ENCODE results near the gene AKAP13.
"Not testable (repeated sequence)": the region's sequence is repeated elsewhere in the genome, so short reads cannot be mapped to it uniquely, and the experiment has no call there.

Gene AKAP13

GRCh38 chr15:85345196-85345918, 35.0 kb upstream of the AKAP13 start:
- H3K27me3 Mint-ChIP-seq (ENCODE audit: low read depth); H3K27ac Mint-ChIP-seq; H3K9me3 Mint-ChIP-seq; H3K36me3 Mint-ChIP-seq (ENCODE audit: low read depth); H3K4me3 Mint-ChIP-seq: not testable (repeated sequence)
- H3K4me1 Mint-ChIP-seq: peaks cover 15% of the 10 kb centered on the region

DNA sequence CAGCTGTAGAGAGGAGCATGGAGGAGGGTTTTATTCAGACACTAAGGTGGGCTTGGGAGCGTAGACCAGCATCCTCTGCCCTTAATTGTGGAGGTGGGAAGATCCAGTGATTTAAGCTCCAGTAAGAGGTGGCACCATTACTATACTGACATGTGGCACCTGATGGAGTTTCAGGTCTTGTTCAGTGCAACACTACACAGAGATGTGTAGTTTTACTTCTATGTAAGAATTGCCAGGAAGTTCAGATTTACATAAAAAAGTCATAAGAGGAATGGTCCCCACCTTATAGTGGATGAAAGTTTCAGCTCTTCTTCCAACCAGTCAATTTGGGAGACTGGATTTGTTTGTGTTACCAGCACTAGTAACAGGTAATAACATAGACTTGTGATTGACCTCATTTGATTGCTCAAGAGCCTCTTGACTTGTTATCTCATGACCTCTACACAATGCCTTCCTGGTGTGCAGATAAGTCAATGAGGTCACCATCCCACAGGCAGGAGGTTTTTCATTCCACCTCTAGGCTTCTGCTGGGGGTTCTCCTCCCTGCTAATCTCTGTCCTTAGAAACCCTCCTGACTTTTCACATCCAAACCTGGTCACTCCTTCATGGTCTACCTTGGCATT, 33.8 kb upstream of the AKAP13 start:
- not testable (repeated sequence) for H3K27me3 Mint-ChIP-seq (ENCODE audit: low read depth); H3K36me3 Mint-ChIP-seq (ENCODE audit: low read depth); H3K4me3 Mint-ChIP-seq; H3K27ac Mint-ChIP-seq; H3K9me3 Mint-ChIP-seq
- peaks cover 15% of the 10 kb centered on the region for H3K4me1 Mint-ChIP-seq

GRCh38 chr15:85347264-85348047, 32.9 kb upstream of the AKAP13 start:
- Mint-ChIP-seq H3K4me1 (peaks cover 15% of the 10 kb centered on the region), H3K27ac (peak overlapping the region in 2 of 3 experiments; percentile 65 to 85)
- not testable (repeated sequence) for H3K36me3 Mint-ChIP-seq (ENCODE audit: low read depth); H3K27me3 Mint-ChIP-seq (ENCODE audit: low read depth); H3K4me3 Mint-ChIP-seq; H3K9me3 Mint-ChIP-seq

DNA sequence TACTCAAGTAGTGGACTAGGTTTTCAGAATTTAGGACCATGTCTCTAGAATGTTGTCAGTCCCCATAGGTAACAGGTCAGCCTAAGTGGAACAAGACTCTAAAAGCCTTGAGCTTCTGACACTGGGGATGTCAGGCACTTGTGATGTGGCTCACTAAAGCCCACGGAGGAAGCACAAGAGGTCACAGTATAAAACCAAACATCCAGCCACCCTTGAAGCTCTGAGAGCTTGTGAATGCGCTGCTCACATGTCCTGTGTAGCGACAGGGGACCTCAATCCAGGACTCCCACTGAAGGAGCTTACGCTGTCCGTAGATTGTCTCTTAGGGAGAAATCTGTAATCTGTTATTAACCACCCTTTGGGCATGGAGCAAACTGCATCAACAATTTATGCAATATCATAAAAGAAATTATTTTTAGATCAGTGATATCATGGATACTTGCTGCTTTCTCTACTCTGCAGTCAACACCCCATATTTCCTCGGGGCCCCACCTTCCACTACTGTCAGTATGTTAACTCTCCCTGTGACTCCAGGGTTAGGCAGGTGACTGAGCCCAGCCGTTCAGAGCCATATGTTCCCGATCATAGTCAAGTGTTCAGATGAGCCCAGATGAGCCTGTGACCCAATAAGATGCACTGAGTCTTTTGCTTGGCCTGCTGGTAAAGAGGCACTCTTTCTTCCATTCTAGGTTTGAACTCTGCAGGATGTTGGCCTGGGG, 32.2 kb upstream of the AKAP13 start:
- peak overlapping the region in 2 of 3 experiments; percentile 65 to 91 for H3K27ac Mint-ChIP-seq
- H3K9me3 Mint-ChIP-seq: not testable (repeated sequence)

DNA sequence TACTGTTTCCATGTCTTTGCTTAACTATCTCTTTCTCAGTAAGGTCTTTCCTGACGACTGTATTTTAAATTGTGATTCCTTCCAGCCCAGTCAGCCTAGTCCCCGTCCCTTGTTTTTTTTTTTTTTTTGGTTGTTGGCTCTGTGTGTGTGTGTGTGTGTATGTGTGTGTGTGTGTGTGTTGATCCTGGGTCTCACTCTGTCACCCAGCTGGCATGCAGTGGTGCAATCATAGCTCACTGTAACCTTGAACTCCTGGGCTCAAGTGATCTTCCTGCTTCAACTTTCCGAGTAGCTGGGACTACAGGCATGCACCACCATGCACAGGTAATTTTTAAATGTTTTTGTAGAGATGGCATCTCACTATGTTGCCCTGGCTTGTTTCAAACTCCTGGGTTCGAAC, 31.3 kb upstream of the AKAP13 start:
- Mint-ChIP-seq H3K27ac (peak overlapping the region in 2 of 3 experiments; percentile 54 to 91), H3K4me1 (peaks cover 23% of the 10 kb centered on the region)
- not testable (repeated sequence) for H3K4me3 Mint-ChIP-seq

More for the DNA sequence above, 32.2 kb upstream of the AKAP13 start:
- H3K4me1 Mint-ChIP-seq: peaks cover 15% of the 10 kb centered on the region
- H3K36me3 Mint-ChIP-seq (ENCODE audit: low read depth); H3K4me3 Mint-ChIP-seq; H3K27me3 Mint-ChIP-seq (ENCODE audit: low read depth): not testable (repeated sequence)

GRCh38 chr15:85350395-85350794, 30.0 kb upstream of the AKAP13 start:
- H3K4me1 Mint-ChIP-seq: peaks cover 25% of the 10 kb centered on the region
- no peaks in the 10 kb centered on the region for H3K9me3 Mint-ChIP-seq
- no peak overlapping the region for H3K27ac Mint-ChIP-seq
- H3K4me3 Mint-ChIP-seq: no peak overlapping the region
- H3K36me3 Mint-ChIP-seq (ENCODE audit: low read depth): no peaks in the 10 kb centered on the region
- no peak for TF ChIP-seq CTCF (IDR thresholded peaks at IDR 0.05; ENCODE audit: unreplicated experiment in 3 of 3)
- peaks cover 9% of the 10 kb centered on the region for H3K27me3 Mint-ChIP-seq (ENCODE audit: low read depth)

More for the DNA sequence above, 31.3 kb upstream of the AKAP13 start:
- H3K36me3 Mint-ChIP-seq (ENCODE audit: low read depth); H3K27me3 Mint-ChIP-seq (ENCODE audit: low read depth); H3K9me3 Mint-ChIP-seq: not testable (repeated sequence)

DNA sequence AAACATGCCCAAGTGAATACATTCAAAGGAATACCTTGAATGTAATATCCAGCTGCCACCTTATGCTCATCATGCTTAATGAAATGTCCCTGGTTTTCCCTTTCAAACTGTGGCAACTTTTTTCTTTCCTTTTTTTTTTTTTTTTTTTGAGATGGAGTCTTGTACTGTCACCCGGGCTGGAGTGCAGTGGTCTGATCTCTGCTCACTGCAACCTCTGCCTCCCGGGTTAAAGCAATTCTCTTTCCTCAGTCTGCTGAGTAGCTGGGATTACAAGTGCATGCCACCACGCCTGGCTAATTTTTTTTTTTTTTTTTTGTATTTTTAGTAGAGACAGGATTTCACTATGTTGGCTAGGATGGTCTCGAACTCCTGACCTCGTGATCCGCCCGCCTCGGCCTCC, 28.9 kb upstream of the AKAP13 start:
- not testable (repeated sequence) for H3K4me3 Mint-ChIP-seq; H3K36me3 Mint-ChIP-seq (ENCODE audit: low read depth); H3K9me3 Mint-ChIP-seq; H3K27ac Mint-ChIP-seq; H3K27me3 Mint-ChIP-seq (ENCODE audit: low read depth)
- peaks cover 25% of the 10 kb centered on the region for H3K4me1 Mint-ChIP-seq

- no peaks in the 10 kb centered on the region for H3K36me3 Mint-ChIP-seq (ENCODE audit: low read depth)
- H3K4me1 Mint-ChIP-seq: peaks cover 25% of the 10 kb centered on the region
- H3K27ac Mint-ChIP-seq: no peak overlapping the region
- peaks cover 9% of the 10 kb centered on the region for H3K27me3 Mint-ChIP-seq (ENCODE audit: low read depth)
- H3K4me3 Mint-ChIP-seq: no peak overlapping the region
- no peaks in the 10 kb centered on the region for H3K9me3 Mint-ChIP-seq
- TF ChIP-seq CTCF (IDR thresholded peaks at IDR 0.05; ENCODE audit: unreplicated experiment in 3 of 3): no peak
These were observed 28.4 kb upstream of the AKAP13 start for GRCh38 chr15:85351965-85352364.
